ENCODE data around the gene SUMO2.

- TF ChIP-seq YY1 (IDR thresholded peaks at IDR 0.05; ENCODE audit: insufficient read depth, insufficient read length) (no peak), SUZ12 (IDR thresholded peaks at IDR 0.05; ENCODE audit: extremely low read depth, insufficient read depth, insufficient read length) (no peak)
These were observed 49.1 kb upstream of the SUMO2 start for GRCh38 chr17:75231741-75232464.
